ENCODE data around the gene ENAH. TPM values are rescaled to one million over a fixed set of nuclear protein-coding genes. Genes with fewer than 3 reads are reported as not detected.

Gene ENAH
- total RNA-seq, 1 donor from 2014 or later = 749 TPM

GRCh38 chr1:225572422-225572821 lies 80.5 kb downstream of the ENAH start:
- Mint-ChIP-seq H3K4me3 (ENCODE audit: unreplicated experiment) (peak overlapping the region; percentile 52), H3K9me3 (ENCODE audit: unreplicated experiment) (no peaks in the 10 kb centered on the region), H3K27me3 (ENCODE audit: low read depth, unreplicated experiment) (no peaks in the 10 kb centered on the region), H3K36me3 (ENCODE audit: low read depth, unreplicated experiment) (peaks cover 8% of the 10 kb centered on the region), H3K27ac (ENCODE audit: unreplicated experiment) (peak overlapping the region; percentile 24), H3K4me1 (ENCODE audit: low read depth, unreplicated experiment) (peaks cover 66% of the 10 kb centered on the region)
- H3K9me3 ChIP-seq (ENCODE audit: insufficient read depth, low read depth, low read length) = no peaks in the 10 kb centered on the region
- H4K20me1 ChIP-seq (ENCODE audit: insufficient read depth, low read length) = peaks cover 92% of the 10 kb centered on the region
- no peak overlapping the region for H3K9ac ChIP-seq (ENCODE audit: low read length)
- H3K27ac ChIP-seq (ENCODE audit: low read depth, low read length) = no peak overlapping the region
- TF ChIP-seq EZH2 (IDR thresholded peaks at IDR 0.05; ENCODE audit: insufficient read depth, low read length) (no peak), CTCF (IDR thresholded peaks at IDR 0.05; ENCODE audit: insufficient read depth, low read depth, low read length) (peak; percentile 27)
- FAIRE-seq (peak; percentile 76), DNase-seq (ENCODE audit: low read depth) (peak; percentile 57)
- H3K4me2 ChIP-seq (ENCODE audit: low read length) = no peak overlapping the region
- H3K36me3 ChIP-seq (ENCODE audit: insufficient read depth, low read length) = no peaks in the 10 kb centered on the region
- H3K4me1 ChIP-seq (ENCODE audit: insufficient read depth, low read length) = peaks cover 4% of the 10 kb centered on the region
- H3K4me3 ChIP-seq (ENCODE audit: insufficient read depth, low read depth, low read length) = no peak overlapping the region
- H3K79me2 ChIP-seq (ENCODE audit: insufficient read depth, low read length) = peaks cover 97% of the 10 kb centered on the region
- H3K27me3 ChIP-seq (ENCODE audit: insufficient read depth, low read length) = no peaks in the 10 kb centered on the region
- no peak overlapping the region for H2AFZ ChIP-seq (ENCODE audit: low read depth, low read length)

GRCh38 chr1:225567789-225568188 lies 85.1 kb downstream of the ENAH start:
- Histone ChIP-seq H3K79me2 (ENCODE audit: insufficient read depth, low read length) (peaks cover 84% of the 10 kb centered on the region), H3K27me3 (ENCODE audit: insufficient read depth, low read length) (no peaks in the 10 kb centered on the region), H2AFZ (ENCODE audit: low read depth, low read length) (no peak overlapping the region), H3K36me3 (ENCODE audit: insufficient read depth, low read length) (peaks cover 10% of the 10 kb centered on the region), H4K20me1 (ENCODE audit: insufficient read depth, low read length) (peaks cover 77% of the 10 kb centered on the region), H3K4me3 (ENCODE audit: insufficient read depth, low read depth, low read length) (no peak overlapping the region), H3K4me1 (ENCODE audit: insufficient read depth, low read length) (no peaks in the 10 kb centered on the region), H3K9ac (ENCODE audit: low read length) (no peak overlapping the region), H3K27ac (ENCODE audit: low read depth, low read length) (no peak overlapping the region), H3K4me2 (ENCODE audit: low read length) (no peak overlapping the region), H3K9me3 (ENCODE audit: insufficient read depth, low read depth, low read length) (no peaks in the 10 kb centered on the region)
- H3K9me3 Mint-ChIP-seq (ENCODE audit: unreplicated experiment) = no peaks in the 10 kb centered on the region
- peaks cover 58% of the 10 kb centered on the region for H3K4me1 Mint-ChIP-seq (ENCODE audit: low read depth, unreplicated experiment)
- no peaks in the 10 kb centered on the region for H3K27me3 Mint-ChIP-seq (ENCODE audit: low read depth, unreplicated experiment)
- TF ChIP-seq CTCF (IDR thresholded peaks at IDR 0.05; ENCODE audit: insufficient read depth, low read depth, low read length) (no peak), EZH2 (IDR thresholded peaks at IDR 0.05; ENCODE audit: insufficient read depth, low read length) (no peak)
- no peak overlapping the region for H3K4me3 Mint-ChIP-seq (ENCODE audit: unreplicated experiment)
- DNase-seq (ENCODE audit: low read depth) (no peak), FAIRE-seq (no peak)
- H3K36me3 Mint-ChIP-seq (ENCODE audit: low read depth, unreplicated experiment) = peaks cover 13% of the 10 kb centered on the region
- H3K27ac Mint-ChIP-seq (ENCODE audit: unreplicated experiment) = no peak overlapping the region

GRCh38 chr1:225565847-225566246 lies 87.1 kb downstream of the ENAH start:
- TF ChIP-seq EZH2 (IDR thresholded peaks at IDR 0.05; ENCODE audit: insufficient read depth, low read length) = no peak
- no peak for TF ChIP-seq CTCF (IDR thresholded peaks at IDR 0.05; ENCODE audit: insufficient read depth, low read depth, low read length)
- DNase-seq (ENCODE audit: low read depth) (no peak), FAIRE-seq (no peak)
- Histone ChIP-seq H3K36me3 (ENCODE audit: insufficient read depth, low read length) (peaks cover 12% of the 10 kb centered on the region), H3K27ac (ENCODE audit: low read depth, low read length) (no peak overlapping the region), H3K9ac (ENCODE audit: low read length) (no peak overlapping the region), H3K79me2 (ENCODE audit: insufficient read depth, low read length) (peaks cover 64% of the 10 kb centered on the region), H3K9me3 (ENCODE audit: insufficient read depth, low read depth, low read length) (no peaks in the 10 kb centered on the region), H3K4me3 (ENCODE audit: insufficient read depth, low read depth, low read length) (no peak overlapping the region), H3K4me1 (ENCODE audit: insufficient read depth, low read length) (no peaks in the 10 kb centered on the region), H4K20me1 (ENCODE audit: insufficient read depth, low read length) (peaks cover 65% of the 10 kb centered on the region), H2AFZ (ENCODE audit: low read depth, low read length) (no peak overlapping the region), H3K27me3 (ENCODE audit: insufficient read depth, low read length) (no peaks in the 10 kb centered on the region), H3K4me2 (ENCODE audit: low read length) (no peak overlapping the region)
- Mint-ChIP-seq H3K36me3 (ENCODE audit: low read depth, unreplicated experiment) (peaks cover 10% of the 10 kb centered on the region), H3K4me1 (ENCODE audit: low read depth, unreplicated experiment) (peaks cover 49% of the 10 kb centered on the region), H3K9me3 (ENCODE audit: unreplicated experiment) (no peaks in the 10 kb centered on the region), H3K27ac (ENCODE audit: unreplicated experiment) (peak overlapping the region; percentile 75), H3K4me3 (ENCODE audit: unreplicated experiment) (peak overlapping the region; percentile 76), H3K27me3 (ENCODE audit: low read depth, unreplicated experiment) (no peaks in the 10 kb centered on the region)
